NOMO-1 treated with DMSO at 0.1 percent for 48 hours (cell line): Measurements from ENCODE around the gene UTY.

Experiments
- DNase-seq: peaks from one replicate; lab custom pipeline; 2025; ENCODE audit not compliant: unreplicated experiment; lab: John Stamatoyannopoulos, UW

Gene UTY

GRCh38 chrY:13479828-13480227 is at the start of gene UTY:
Gene UTY (minus strand): TSS chrY:13480033. CDS start chrY:13479665, 368 bp downstream.
- DNase-seq = no peak

GRCh38 chrY:13520474-13520873 is 40.6 kb upstream of the UTY start:
- no peak for DNase-seq

GRCh38 chrY:13501215-13501614 is 21.4 kb upstream of the UTY start:
- no peak for DNase-seq

GRCh38 chrY:13493737-13494136 is 13.9 kb upstream of the UTY start:
- no peak for DNase-seq

- no peak for DNase-seq
Observed at GRCh38 chrY:13492408-13492807, 12.6 kb upstream of the UTY start.

- DNase-seq = no peak
Observed at GRCh38 chrY:13488738-13489137, 8.9 kb upstream of the UTY start.

- no peak for DNase-seq
Observed at GRCh38 chrY:13479121-13479711, 617 bp downstream of the UTY start.

- no peak for DNase-seq
Observed at GRCh38 chrY:13478126-13478785, 1.6 kb downstream of the UTY start.

GRCh38 chrY:13474997-13475396 is 4.8 kb downstream of the UTY start:
- no peak for DNase-seq

GRCh38 chrY:13451572-13451971 is 28.3 kb downstream of the UTY start:
- DNase-seq = no peak

GRCh38 chrY:13450596-13451130 is 29.2 kb downstream of the UTY start:
- DNase-seq = no peak

GRCh38 chrY:13445566-13445965 is 34.3 kb downstream of the UTY start:
- no peak for DNase-seq

GRCh38 chrY:13443146-13443545 is 36.7 kb downstream of the UTY start:
- no peak for DNase-seq

- DNase-seq = no peak
Observed at GRCh38 chrY:13440811-13441210, 39.0 kb downstream of the UTY start.

GRCh38 chrY:13435968-13436937 is 43.6 kb downstream of the UTY start:
- no peak for DNase-seq

GRCh38 chrY:13435206-13435967 is 44.4 kb downstream of the UTY start:
- DNase-seq = no peak

- no peak for DNase-seq
Observed at GRCh38 chrY:13432293-13433025, 47.4 kb downstream of the UTY start.

- DNase-seq = no peak
Observed at GRCh38 chrY:13429551-13429950, 50.3 kb downstream of the UTY start.

- DNase-seq = no peak
Observed at GRCh38 chrY:13423281-13423732, 56.5 kb downstream of the UTY start.
